SH-SY5Y (cell line): ENCODE measurements around the gene C12orf43.

Experiments
- GATA2 ChIP-seq: IDR thresholded peaks from 2 replicates; pipeline ENCODE4 v1.6.1; 2011; ENCODE audit warnings: mild to moderate bottlenecking, low read depth, low read length
- GATA3 ChIP-seq: IDR thresholded peaks from 2 replicates; pipeline ENCODE4 v1.6.1; 2011; ENCODE audit warnings: low read depth, mild to moderate bottlenecking, low read length, moderate library complexity

GRCh38 chr12:121026274-121027045, 10.2 kb upstream of the C12orf43 start:
- peak; percentile 54; the same call in 1 of the 2 replicates for TF ChIP-seq GATA2
- no peak for TF ChIP-seq GATA3
